ENCODE results near the gene POGZ. TPM values are rescaled to one million over a fixed set of nuclear protein-coding genes. Genes with fewer than 3 reads are reported as not detected.
"Not testable (repeated sequence)": the region's sequence is repeated elsewhere in the genome, so short reads cannot be mapped to it uniquely, and the experiment has no call there.

The POGZ gene
- total RNA-seq, 1 donor from 2014 or later = 25.1 TPM

DNA sequence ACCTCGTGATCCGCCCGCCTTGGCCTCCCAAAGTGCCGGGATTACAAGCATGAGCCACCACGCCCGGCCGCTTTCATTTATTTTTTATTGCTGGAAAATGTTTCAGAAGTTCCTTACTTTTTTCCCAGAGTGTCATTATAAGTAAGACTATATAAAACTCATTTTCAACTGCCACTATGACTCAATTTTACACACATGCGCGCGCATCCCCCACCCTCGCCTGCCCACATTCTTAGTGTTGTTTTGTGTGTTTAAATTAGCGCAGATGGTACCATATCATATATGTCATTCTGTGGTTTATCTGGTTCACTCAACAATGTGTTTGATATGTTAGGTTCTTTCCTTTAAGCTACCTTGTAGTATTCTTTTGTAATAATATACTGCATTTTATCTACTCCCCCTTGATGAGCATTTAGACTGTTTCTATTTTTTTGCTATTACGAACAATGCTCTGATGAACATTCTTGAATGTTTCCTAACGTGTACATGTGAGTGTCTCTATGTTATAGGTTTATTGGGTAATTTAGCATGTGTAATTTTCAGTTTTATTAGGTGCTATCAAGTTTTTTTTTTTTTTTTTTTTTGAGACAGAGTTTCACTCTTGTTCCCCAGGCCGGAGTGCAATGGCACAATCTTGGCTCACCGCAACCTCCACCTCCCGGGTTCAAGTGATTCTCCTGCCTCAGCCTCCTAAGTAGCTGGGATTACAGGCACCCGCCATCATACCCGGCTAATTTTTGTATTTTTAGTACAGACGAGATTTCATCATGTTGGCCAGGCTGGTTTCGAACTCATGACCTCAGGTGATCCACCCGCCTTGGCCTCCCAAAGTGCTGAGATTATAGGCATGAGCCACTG lies 68.8 kb downstream of the POGZ start:
- not testable (repeated sequence) for H3K4me3 ChIP-seq (ENCODE audit: low read length in 3 of 3); H3K9ac ChIP-seq (ENCODE audit: low read depth in 1 of 3, low read length in 3 of 3); H3K4me1 ChIP-seq (ENCODE audit: control insufficient read depth in 3 of 3, insufficient read depth in 3 of 3, low read length in 3 of 3); H3K9me3 ChIP-seq (ENCODE audit: control insufficient read depth in 3 of 3, low read length in 3 of 3); H3K36me3 ChIP-seq (ENCODE audit: control insufficient read depth in 3 of 3, insufficient read depth in 3 of 3, low read length in 3 of 3); H3K27ac ChIP-seq (ENCODE audit: low read depth, low read length); H3K27me3 ChIP-seq (ENCODE audit: control insufficient read depth in 3 of 3, insufficient read depth in 3 of 3, low read length in 3 of 3)

DNA sequence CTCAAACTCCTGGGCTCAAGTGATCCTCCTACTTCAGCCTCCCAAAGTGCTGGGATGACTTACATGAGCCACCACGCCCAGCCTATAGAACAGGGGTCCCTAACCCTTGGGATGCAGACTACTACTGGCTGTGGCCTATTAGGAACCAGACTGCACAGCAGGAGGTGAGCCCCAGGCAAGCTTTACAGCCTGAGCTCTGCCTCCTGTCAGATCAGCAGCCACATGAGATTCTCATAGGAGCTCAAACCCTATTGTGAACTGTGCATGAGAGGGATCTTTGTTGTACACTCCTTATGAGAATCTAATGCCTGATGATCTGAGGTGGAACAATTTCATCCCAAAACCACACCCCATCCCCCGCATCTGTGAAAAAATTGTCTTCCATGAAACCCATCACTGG lies 73.3 kb downstream of the POGZ start:
- Histone ChIP-seq H3K27me3 (ENCODE audit: control insufficient read depth in 3 of 3, insufficient read depth in 3 of 3, low read length in 3 of 3) (no peaks in the 10 kb centered on the region), H3K4me3 (ENCODE audit: low read length in 3 of 3) (no peak overlapping the region), H3K9ac (ENCODE audit: low read depth in 1 of 3, low read length in 3 of 3) (no peak overlapping the region), H3K9me3 (ENCODE audit: control insufficient read depth in 3 of 3, low read length in 3 of 3) (no peaks in the 10 kb centered on the region), H3K4me1 (ENCODE audit: control insufficient read depth in 3 of 3, insufficient read depth in 3 of 3, low read length in 3 of 3) (no peaks in the 10 kb centered on the region), H3K27ac (ENCODE audit: low read depth, low read length) (no peak overlapping the region), H3K36me3 (ENCODE audit: control insufficient read depth in 3 of 3, insufficient read depth in 3 of 3, low read length in 3 of 3) (no peaks in the 10 kb centered on the region)

GRCh38 chr1:151384584-151384983 lies 74.7 kb downstream of the POGZ start:
- Histone ChIP-seq H3K36me3 (ENCODE audit: control insufficient read depth in 3 of 3, insufficient read depth in 3 of 3, low read length in 3 of 3) (no peaks in the 10 kb centered on the region), H3K9me3 (ENCODE audit: control insufficient read depth in 3 of 3, low read length in 3 of 3) (no peaks in the 10 kb centered on the region), H3K4me1 (ENCODE audit: control insufficient read depth in 3 of 3, insufficient read depth in 3 of 3, low read length in 3 of 3) (no peaks in the 10 kb centered on the region), H3K9ac (ENCODE audit: low read depth in 1 of 3, low read length in 3 of 3) (no peak overlapping the region), H3K27ac (ENCODE audit: low read depth, low read length) (no peak overlapping the region), H3K4me3 (ENCODE audit: low read length in 3 of 3) (no peak overlapping the region), H3K27me3 (ENCODE audit: control insufficient read depth in 3 of 3, insufficient read depth in 3 of 3, low read length in 3 of 3) (no peaks in the 10 kb centered on the region)

GRCh38 chr1:151377150-151377884 lies 82.0 kb downstream of the POGZ start:
- Histone ChIP-seq H3K27me3 (ENCODE audit: control insufficient read depth in 3 of 3, insufficient read depth in 3 of 3, low read length in 3 of 3) (no peaks in the 10 kb centered on the region), H3K36me3 (ENCODE audit: control insufficient read depth in 3 of 3, insufficient read depth in 3 of 3, low read length in 3 of 3) (no peaks in the 10 kb centered on the region), H3K4me3 (ENCODE audit: low read length in 3 of 3) (no peak overlapping the region), H3K4me1 (ENCODE audit: control insufficient read depth in 3 of 3, insufficient read depth in 3 of 3, low read length in 3 of 3) (peaks cover 2 to 6% (median 2%) of the 10 kb centered on the region in 3 donors), H3K9me3 (ENCODE audit: control insufficient read depth in 3 of 3, low read length in 3 of 3) (no peaks in the 10 kb centered on the region), H3K27ac (ENCODE audit: low read depth, low read length) (no peak overlapping the region), H3K9ac (ENCODE audit: low read depth in 1 of 3, low read length in 3 of 3) (no peak overlapping the region)

GRCh38 chr1:151373196-151373595 lies 86.1 kb downstream of the POGZ start:
- H3K27ac ChIP-seq (ENCODE audit: low read depth, low read length) = no peak overlapping the region
- H3K4me1 ChIP-seq (ENCODE audit: control insufficient read depth in 3 of 3, insufficient read depth in 3 of 3, low read length in 3 of 3) = peaks cover 39 to 44% (median 43%) of the 10 kb centered on the region in 3 donors
- H3K9me3 ChIP-seq (ENCODE audit: control insufficient read depth in 3 of 3, low read length in 3 of 3) = no peaks in the 10 kb centered on the region
- H3K36me3 ChIP-seq (ENCODE audit: control insufficient read depth in 3 of 3, insufficient read depth in 3 of 3, low read length in 3 of 3) = peaks cover under 1 to 6% (median 4%) of the 10 kb centered on the region in 3 donors
- no peak overlapping the region for H3K4me3 ChIP-seq (ENCODE audit: low read length in 3 of 3)
- no peaks in the 10 kb centered on the region for H3K27me3 ChIP-seq (ENCODE audit: control insufficient read depth in 3 of 3, insufficient read depth in 3 of 3, low read length in 3 of 3)
- H3K9ac ChIP-seq (ENCODE audit: low read depth in 1 of 3, low read length in 3 of 3) = peak overlapping the region in 1 of 3 donors; percentile 19

- Histone ChIP-seq H3K9ac (ENCODE audit: low read depth in 1 of 3, low read length in 3 of 3) (peak within 1 kb of the TSS; percentile 77 to 88 (median 86)), H3K27me3 (ENCODE audit: control insufficient read depth in 3 of 3, insufficient read depth in 3 of 3, low read length in 3 of 3) (no peaks in the 10 kb centered on the region), H3K4me3 (ENCODE audit: low read length in 3 of 3) (peak within 1 kb of the TSS; percentile 68 to 87 (median 80)), H3K4me1 (ENCODE audit: control insufficient read depth in 3 of 3, insufficient read depth in 3 of 3, low read length in 3 of 3) (peaks cover 48 to 52% (median 52%) of the 10 kb centered on the region in 3 donors), H3K27ac (ENCODE audit: low read depth, low read length) (peak within 1 kb of the TSS; percentile 49), H3K36me3 (ENCODE audit: control insufficient read depth in 3 of 3, insufficient read depth in 3 of 3, low read length in 3 of 3) (peaks cover 3 to 6% (median 6%) of the 10 kb centered on the region in 3 donors), H3K9me3 (ENCODE audit: control insufficient read depth in 3 of 3, low read length in 3 of 3) (no peaks in the 10 kb centered on the region)
Measured at GRCh38 chr1:151372058-151372934, 87.0 kb downstream of the POGZ start, which contains the start of gene SELENBP1. SELENBP1 (minus strand) TSS chr1:151372705; CDS start chr1:151372641, 64 bp downstream.

DNA sequence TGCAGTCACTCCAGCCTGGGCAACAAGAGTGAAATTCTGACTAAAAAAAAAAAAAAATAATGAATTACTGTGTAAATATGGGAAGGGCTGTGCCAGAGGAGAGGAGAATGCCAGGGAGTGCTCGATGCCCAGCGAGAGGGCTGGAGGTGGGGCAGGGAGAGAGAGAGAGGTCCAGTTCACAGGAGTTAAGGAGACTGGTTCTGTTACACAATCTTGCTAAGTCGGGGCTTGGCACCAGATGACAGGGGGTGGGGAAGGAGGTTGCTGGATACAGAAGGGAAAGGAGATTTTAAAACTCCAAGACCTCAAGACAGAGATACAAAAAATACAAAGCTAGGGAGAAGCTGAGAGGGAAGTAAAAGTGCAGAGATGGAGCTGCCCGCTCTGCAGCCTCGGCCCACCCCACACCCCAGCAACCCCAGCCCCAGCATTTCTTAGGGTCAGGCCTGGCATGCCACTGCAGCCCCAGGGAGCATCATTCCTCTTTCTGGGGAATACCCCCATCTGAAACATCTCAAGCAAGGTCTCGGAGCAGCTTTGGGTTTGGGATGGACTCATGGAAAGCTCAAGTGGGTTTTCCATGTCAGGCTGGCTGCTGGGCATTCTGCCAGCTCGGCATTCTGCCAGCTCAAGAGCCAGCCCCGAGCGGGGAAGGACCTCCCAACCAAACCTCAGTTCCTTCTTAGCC lies 87.8 kb downstream of the POGZ start:
- Histone ChIP-seq H3K9me3 (ENCODE audit: control insufficient read depth in 3 of 3, low read length in 3 of 3) (no peaks in the 10 kb centered on the region), H3K27me3 (ENCODE audit: control insufficient read depth in 3 of 3, insufficient read depth in 3 of 3, low read length in 3 of 3) (no peaks in the 10 kb centered on the region), H3K9ac (ENCODE audit: low read depth in 1 of 3, low read length in 3 of 3) (peak overlapping the region; percentile 77 to 88 (median 86)), H3K27ac (ENCODE audit: low read depth, low read length) (peak overlapping the region; percentile 49), H3K36me3 (ENCODE audit: control insufficient read depth in 3 of 3, insufficient read depth in 3 of 3, low read length in 3 of 3) (peaks cover 5 to 10% (median 9%) of the 10 kb centered on the region in 3 donors), H3K4me3 (ENCODE audit: low read length in 3 of 3) (peak overlapping the region; percentile 68 to 87 (median 80)), H3K4me1 (ENCODE audit: control insufficient read depth in 3 of 3, insufficient read depth in 3 of 3, low read length in 3 of 3) (peaks cover 49 to 52% (median 52%) of the 10 kb centered on the region in 3 donors)

DNA sequence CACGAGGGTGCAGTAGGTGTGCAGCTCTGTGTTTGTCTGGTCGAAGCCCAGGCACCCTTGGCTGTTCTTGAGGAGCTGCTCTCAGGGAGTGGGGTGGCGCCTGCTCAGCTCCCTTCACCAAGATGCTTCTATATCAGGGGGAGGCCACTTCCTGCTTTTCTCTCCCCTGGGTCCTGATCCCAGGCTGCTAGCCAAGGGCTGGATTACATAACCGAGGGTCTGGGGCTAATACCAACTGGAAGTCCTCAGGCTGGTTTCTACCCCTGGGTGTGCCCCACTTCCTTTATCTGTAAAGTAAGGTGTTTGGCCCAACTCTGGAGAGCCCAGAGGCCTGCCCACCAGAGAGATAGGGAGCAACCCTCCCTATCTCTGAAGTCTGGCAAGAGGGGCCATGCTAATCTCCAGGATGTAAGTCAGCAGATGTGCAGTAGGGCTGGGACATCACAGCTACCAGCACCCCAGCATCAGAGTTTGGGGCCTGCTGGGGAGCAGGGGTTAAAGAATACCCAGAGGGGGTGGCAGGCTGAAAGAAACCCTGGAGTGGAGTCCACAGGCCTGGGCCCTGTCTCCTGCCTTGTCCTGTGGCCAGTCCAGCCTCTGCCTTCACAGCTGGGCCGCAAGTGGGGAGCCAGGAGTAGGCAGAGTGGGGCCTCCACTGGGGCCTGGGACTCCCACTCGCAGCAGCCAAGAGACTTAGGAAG lies 88.9 kb downstream of the POGZ start:
- Histone ChIP-seq H3K4me1 (ENCODE audit: control insufficient read depth in 3 of 3, insufficient read depth in 3 of 3, low read length in 3 of 3) (peaks cover 49 to 52% (median 52%) of the 10 kb centered on the region in 3 donors), H3K27me3 (ENCODE audit: control insufficient read depth in 3 of 3, insufficient read depth in 3 of 3, low read length in 3 of 3) (no peaks in the 10 kb centered on the region), H3K36me3 (ENCODE audit: control insufficient read depth in 3 of 3, insufficient read depth in 3 of 3, low read length in 3 of 3) (peaks cover 16 to 21% (median 20%) of the 10 kb centered on the region in 3 donors), H3K9me3 (ENCODE audit: control insufficient read depth in 3 of 3, low read length in 3 of 3) (no peaks in the 10 kb centered on the region), H3K4me3 (ENCODE audit: low read length in 3 of 3) (no peak overlapping the region), H3K9ac (ENCODE audit: low read depth in 1 of 3, low read length in 3 of 3) (peak overlapping the region in 2 of 3 donors; percentile 51 to 57), H3K27ac (ENCODE audit: low read depth, low read length) (peak overlapping the region; percentile 65)
